HG03457 (cell line): Measurements from ENCODE around the gene UCKL1.
A peak's percentile ranks its signal among the peaks of the same experiment; 100 is the strongest.
"Not testable (repeated sequence)": the region's sequence is repeated elsewhere in the genome, so short reads cannot be mapped to it uniquely, and the experiment has no call there.

ENCODE experiments used
- ATAC-seq: cut with Tn5 transposase; IDR thresholded peaks from one replicate; pipeline ENCODE4 v1.9.1; 2021; ENCODE audit warnings: moderate number of reproducible peaks; ENCODE audit not compliant: unreplicated experiment

Gene UCKL1

GRCh38 chr20:63955827-63956663 is at the start of gene UCKL1:
Gene UCKL1, minus strand, starts transcription at chr20:63956416. Its CDS starts 44 bp downstream, at chr20:63956372.
- peak; percentile 47 for ATAC-seq

- no peak for ATAC-seq
Observed at GRCh38 chr20:64005394-64005793, 49.2 kb upstream of the UCKL1 start.

GRCh38 chr20:64003960-64004725 is 47.9 kb upstream of the UCKL1 start:
- ATAC-seq, result no peak

GRCh38 chr20:64001607-64002011 is 45.4 kb upstream of the UCKL1 start:
- no peak for ATAC-seq

- no peak for ATAC-seq
Observed at GRCh38 chr20:64000906-64001305, 44.7 kb upstream of the UCKL1 start.

- no peak for ATAC-seq
Observed at GRCh38 chr20:63982937-63983336, 26.7 kb upstream of the UCKL1 start.

- ATAC-seq, result peak; percentile 42
Observed at GRCh38 chr20:63980806-63981728, 24.9 kb upstream of the UCKL1 start, which contains the start of gene PRPF6. Gene PRPF6, plus strand, starts transcription at chr20:63981132. Its CDS starts 114 bp downstream, at chr20:63981246.

- no peak for ATAC-seq
Observed at GRCh38 chr20:63980317-63980805, 24.1 kb upstream of the UCKL1 start.

GRCh38 chr20:63979557-63980316 is 23.5 kb upstream of the UCKL1 start, which contains the start of gene SAMD10:
Gene SAMD10, minus strand, starts transcription at chr20:63979642. Its CDS starts 175 bp downstream, at chr20:63979467.
- ATAC-seq, result no peak

- no peak for ATAC-seq
Observed at GRCh38 chr20:63979229-63979556, 23.0 kb upstream of the UCKL1 start.

GRCh38 chr20:63978319-63979228 is 22.4 kb upstream of the UCKL1 start:
- ATAC-seq, result no peak

- ATAC-seq, result no peak
Observed at GRCh38 chr20:63977739-63978276, 21.6 kb upstream of the UCKL1 start.

- no peak for ATAC-seq
Observed at GRCh38 chr20:63976980-63977738, 20.9 kb upstream of the UCKL1 start.

- not testable (repeated sequence) for ATAC-seq
Observed at GRCh38 chr20:63976511-63976910, 20.3 kb upstream of the UCKL1 start.

GRCh38 chr20:63974402-63975200 is 18.4 kb upstream of the UCKL1 start:
- ATAC-seq, result no peak

GRCh38 chr20:63973636-63974401 is 17.6 kb upstream of the UCKL1 start:
- ATAC-seq, result no peak
